H1 (cell line): Measurements from ENCODE around the gene PGF. TPM values are rescaled to one million over a fixed set of nuclear protein-coding genes. Genes with fewer than 3 reads are reported as not detected.

Source experiments
- CTCF ChIA-PET: fragments of 300-600 bp; sonication (Branson Sonifier 250); formaldehyde crosslinking; loops from one replicate; lab custom pipeline; 2021; ENCODE audit not compliant: partially characterized antibody; lab: Charles Lee
- POLR2A ChIA-PET: fragments of 300-600 bp; sonication (Branson Sonifier 250); formaldehyde crosslinking; loops from one replicate; lab custom pipeline; 2021; ENCODE audit warnings: inconsistent platforms; ENCODE audit not compliant: partially characterized antibody; lab: Charles Lee
- DNase-seq, 2 experiments: peaks; one replicate each; pipeline versions ENCODE4 v3.0.0 to v3.0.0-alpha.2; 2010 to 2022; ENCODE audit warnings: low spot score in 2 of 2, low read depth in 1 of 2, mixed read lengths in 1 of 2
- FAIRE-seq: peaks from 2 replicates; lab custom pipeline; 2011; peaks lifted over from hg19 to GRCh38; lab: Jason Lieb, UNC
- H2AFZ ChIP-seq: 2 replicates; pipeline ENCODE4 v1.8.1; 2012; ENCODE audit warnings: low read length, inconsistent platforms
- H2AK5ac ChIP-seq: 2 replicates; pipeline ENCODE4 v1.6.1; 2013; ENCODE audit warnings: low read depth, low read length
- H2BK120ac ChIP-seq: replicated peaks from 2 replicates; pipeline ENCODE3; 2013; ENCODE audit warnings: low read depth, low read length, inconsistent platforms
- H2BK12ac ChIP-seq: 2 replicates; pipeline ENCODE4 v1.6.1; 2013; ENCODE audit warnings: low read depth, low read length
- H2BK15ac ChIP-seq: 2 replicates; pipeline ENCODE4 v1.6.1; 2013; ENCODE audit warnings: low read length
- H2BK20ac ChIP-seq: 2 replicates; pipeline ENCODE4 v1.6.1; 2013; ENCODE audit warnings: low read length
- H2BK5ac ChIP-seq: 2 replicates; pipeline ENCODE4 v1.6.1; 2013; ENCODE audit warnings: low read depth, low read length
- H3K14ac ChIP-seq: 2 replicates; pipeline ENCODE4 v1.6.1; 2013; ENCODE audit warnings: inconsistent platforms; ENCODE audit not compliant: insufficient read length
- H3K18ac ChIP-seq: 2 replicates; pipeline ENCODE4 v1.6.1; 2013; ENCODE audit warnings: low read length; ENCODE audit errors: extremely low read depth
- H3K23ac ChIP-seq: 2 replicates; pipeline ENCODE4 v1.6.1; 2013; ENCODE audit warnings: inconsistent platforms; ENCODE audit not compliant: insufficient read length
- H3K23me2 ChIP-seq: 2 replicates; pipeline ENCODE4 v1.6.1; 2013; ENCODE audit warnings: low read depth, low read length
- H3K27ac ChIP-seq: 2 replicates; pipeline ENCODE4 v1.6.1; 2011; ENCODE audit warnings: low read depth, low read length, inconsistent platforms
- H3K27me3 ChIP-seq, 4 experiments: replicated peaks in 1 of 4; 1 replicate in 1 of 4; 2 replicates in 3 of 4; pipeline versions ENCODE4 v1.6.1 to v1.8.1; 2011 to 2013; ENCODE audit warnings: low read length in 3 of 4, mild to moderate bottlenecking in 3 of 4, inconsistent platforms in 2 of 4, mixed read lengths in 2 of 4, moderate library complexity in 1 of 4; ENCODE audit not compliant: control insufficient read depth in 3 of 4, insufficient read depth in 3 of 4; ENCODE audit errors: extremely low read depth in 1 of 4
- H3K36me3 ChIP-seq, 4 experiments: 2 replicates each; pipeline versions ENCODE4 v1.6.1 to v1.8.1; 2011 to 2013; ENCODE audit warnings: mild to moderate bottlenecking in 4 of 4, low read length in 3 of 4, moderate library complexity in 2 of 4, control low read depth in 1 of 4, inconsistent platforms in 1 of 4; ENCODE audit not compliant: insufficient read depth in 4 of 4, control insufficient read depth in 2 of 4
- H3K4ac ChIP-seq: replicated peaks from 2 replicates; pipeline ENCODE3; 2013; ENCODE audit warnings: low read length, low read depth, mixed read lengths, inconsistent platforms; ENCODE audit not compliant: insufficient read length
- H3K4me1 ChIP-seq, 4 experiments: replicated peaks in 1 of 4; 1 replicate in 1 of 4; 2 replicates in 3 of 4; pipeline versions ENCODE4 v1.6.1 to v1.8.1; 2011 to 2013; ENCODE audit warnings: low read length in 3 of 4, inconsistent platforms in 2 of 4, mixed read lengths in 1 of 4; ENCODE audit not compliant: insufficient read depth in 4 of 4, control insufficient read depth in 3 of 4
- H3K4me2 ChIP-seq, 2 experiments: 2 replicates each; pipeline versions ENCODE4 v1.6.1 to v1.8.1; 2011 to 2013; ENCODE audit warnings: low read depth in 2 of 2, low read length in 2 of 2, control low read depth in 1 of 2, inconsistent platforms in 1 of 2, mild to moderate bottlenecking in 1 of 2; ENCODE audit not compliant: insufficient read depth in 1 of 2
- H3K4me3 ChIP-seq, 4 experiments: fragments of 200-600, 300-600 bp in 1 of 4; sonication (generic), shearing (Covaris generic), sonication (Bioruptor Twin) in 1 of 4; 2 replicates each; pipeline versions ENCODE4 v1.5.1 to v1.8.1; 2011 to 2016; ENCODE audit warnings: low read length in 4 of 4, low read depth in 3 of 4, control low read depth in 2 of 4, inconsistent platforms in 2 of 4, mild to moderate bottlenecking in 2 of 4, mixed read lengths in 1 of 4, moderate library complexity in 1 of 4; ENCODE audit not compliant: insufficient read depth in 2 of 4; ENCODE audit errors: extremely low read depth in 1 of 4
- H3K56ac ChIP-seq: replicated peaks from 2 replicates; pipeline ENCODE3; 2013; ENCODE audit warnings: low read depth, mild to moderate bottlenecking, mixed read lengths, low read length, inconsistent platforms; ENCODE audit not compliant: insufficient read length
- H3K79me1 ChIP-seq: 2 replicates; pipeline ENCODE4 v1.6.1; 2013; ENCODE audit warnings: low read depth, low read length, control low read depth
- H3K79me2 ChIP-seq, 2 experiments: 2 replicates each; pipeline versions ENCODE4 v1.6.1 to v1.8.1; 2012 to 2013; ENCODE audit warnings: low read length in 2 of 2, mild to moderate bottlenecking in 2 of 2, inconsistent platforms in 1 of 2; ENCODE audit not compliant: insufficient read depth in 2 of 2, control insufficient read depth in 1 of 2
- H3K9ac ChIP-seq, 4 experiments: replicated peaks in 1 of 4; 1 replicate in 1 of 4; 2 replicates in 3 of 4; pipeline versions ENCODE4 v1.6.1 to v1.8.1; 2011 to 2013; ENCODE audit warnings: low read depth in 3 of 4, low read length in 3 of 4, control low read depth in 2 of 4, mild to moderate bottlenecking in 2 of 4, moderate library complexity in 2 of 4, inconsistent platforms in 1 of 4; ENCODE audit errors: extremely low read depth in 1 of 4
- H3K9me3 ChIP-seq, 2 experiments: 2 replicates each; pipeline versions ENCODE4 v1.6.1 to v1.8.1; 2012 to 2013; ENCODE audit warnings: mild to moderate bottlenecking in 2 of 2, moderate library complexity in 2 of 2, control low read depth in 1 of 2, inconsistent platforms in 1 of 2, low read depth in 1 of 2, low read length in 1 of 2, mixed read lengths in 1 of 2; ENCODE audit not compliant: insufficient read depth in 2 of 2
- H4K20me1 ChIP-seq, 2 experiments: replicated peaks in 1 of 2; 2 replicates each; pipeline versions ENCODE3 to v1.8.1; 2011 to 2013; ENCODE audit warnings: inconsistent platforms in 2 of 2, low read length in 2 of 2, mild to moderate bottlenecking in 1 of 2; ENCODE audit not compliant: insufficient read depth in 2 of 2, control insufficient read depth in 1 of 2
- H4K5ac ChIP-seq: 2 replicates; pipeline ENCODE4 v1.6.1; 2013; ENCODE audit warnings: low read length, low read depth, mixed read lengths, inconsistent platforms; ENCODE audit not compliant: insufficient read length
- H4K8ac ChIP-seq: 2 replicates; pipeline ENCODE4 v1.8.0; 2013; ENCODE audit warnings: mild to moderate bottlenecking, moderate library complexity, low read length, inconsistent platforms; ENCODE audit not compliant: insufficient read depth; ENCODE audit errors: extremely low read depth
- H4K91ac ChIP-seq: replicated peaks from 2 replicates; pipeline ENCODE3; 2013; ENCODE audit warnings: low read length, mixed read lengths, inconsistent platforms; ENCODE audit not compliant: insufficient read length
- RXRA ChIP-seq: IDR thresholded peaks from 2 replicates; pipeline ENCODE4 v1.6.1; 2011; ENCODE audit warnings: low read depth, mild to moderate bottlenecking, low read length, moderate library complexity; ENCODE audit not compliant: insufficient read depth
- WGBS, 2 experiments: shearing (Covaris generic) in 1 of 2; methylation state at CpG; one replicate each; pipeline versions ENCODE4 v1.1.6 to v1.1.7; 2013 to 2015; ENCODE audit warnings: low lambda C conversion rate in 2 of 2, mixed read lengths in 2 of 2, inconsistent platforms in 1 of 2, low coverage in 1 of 2, missing lambda C conversion rate in 1 of 2; ENCODE audit not compliant: insufficient replicate concordance in 2 of 2, insufficient coverage in 1 of 2, insufficient read length in 1 of 2; ENCODE audit errors: extremely low coverage in 1 of 2, missing lambda C conversion rate in 1 of 2; 5-methylcytosine and 5-hydroxymethylcytosine counted together
- polyA plus RNA-seq, 7 experiments: library from polyadenylated mRNA; depleted of rRNA in 3 of 7; stranded (reverse) in 5 of 7; unstranded in 2 of 7; fragments of >200 nt in 5 of 7; fragments of 200-250 nt in 2 of 7; gene quantifications; 1 replicate in 5 of 7; 2 replicates in 1 of 7; 4 replicates in 1 of 7; pipeline versions ENCODE4 v1.2.1 to v1.2.3, GENCODE V29; 2011 to 2013; ENCODE audit warnings: missing spikeins in 2 of 7, mixed read lengths in 2 of 7
- total RNA-seq: library from RNA; stranded (reverse); fragmentation: NEBNext Ultra II Directional; extraction: Animal tissue kit (Norgen Biotek cat#: 25700); gene quantifications from 2 replicates; pipeline ENCODE4 v1.2.1, GENCODE V29; 2021
- TF ChIP-seq, protein P1 (sequence below): IDR thresholded peaks from 2 replicates; pipeline ENCODE4 v1.6.1; 2012; ENCODE audit warnings: low read length, inconsistent platforms

PGF gene
- total and polyA plus RNA-seq, 2 of the 8 experiments (the other 6 are each of a cell fraction or from before 2014, with no cell fraction given): 2.1 to 4.1 TPM

DNA sequence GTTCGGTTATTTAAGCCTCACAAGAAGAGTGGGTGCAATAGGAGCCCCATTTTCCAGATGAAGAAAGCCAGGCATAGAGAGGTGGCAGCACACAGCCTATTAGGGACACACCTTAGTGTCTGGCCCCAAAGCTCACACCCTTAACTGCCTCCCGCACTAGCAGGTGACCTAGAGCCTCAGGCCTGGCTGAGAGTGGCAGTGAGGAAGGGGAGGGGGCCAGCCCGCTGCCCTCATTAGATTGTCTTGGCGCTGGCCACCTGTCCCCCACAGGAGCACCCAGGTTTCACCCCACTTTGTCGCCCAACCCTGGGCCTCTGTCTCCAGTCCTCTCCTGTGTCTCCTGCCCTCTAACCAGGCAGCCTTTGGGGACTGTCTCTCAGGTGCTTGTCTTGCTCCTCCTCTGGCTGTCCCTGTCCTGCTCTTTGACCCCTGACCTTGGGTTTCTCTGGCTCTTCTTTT lies 18.5 kb upstream of the PGF start:
- Histone ChIP-seq H2BK5ac (no peak overlapping the region; the same call in 1 of the 2 replicates), H4K8ac (no peak overlapping the region; the same call in 1 of the 2 replicates), H2BK20ac (peak overlapping the region; percentile 6; the same call in 1 of the 2 replicates), H3K9me3 (no peaks in the 10 kb centered on the region), H3K23me2 (no peaks in the 10 kb centered on the region), H3K14ac (no peak overlapping the region), H2AK5ac (no peak overlapping the region), H3K4me3 (no peak overlapping the region), H2BK12ac (no peak overlapping the region), H3K79me1 (no peaks in the 10 kb centered on the region), H3K4me1 (peaks cover 7 to 18% (median 9%) of the 10 kb centered on the region in 4 experiments; a peak in 6 of 7 replicates), H3K4me2 (no peak overlapping the region; a peak in 1 of 4 replicates), H3K56ac (no peak overlapping the region), H2BK15ac (no peak overlapping the region), H3K36me3 (no peaks in the 10 kb centered on the region), H4K20me1 (no peaks in the 10 kb centered on the region), H3K9ac (no peak overlapping the region), H2BK120ac (no peak overlapping the region), H4K91ac (no peak overlapping the region), H3K18ac (no peak overlapping the region), H3K4ac (no peak overlapping the region), H3K27me3 (0 out of 7 replicates have a peak, but pooled peaks cover 0 to 2% (median 0%) of the 10 kb centered on the region in 4 experiments), H3K27ac (no peak overlapping the region), H2AFZ (peak overlapping the region; percentile 80; the same call in 1 of the 2 replicates), H4K5ac (no peak overlapping the region), H3K23ac (no peak overlapping the region), H3K79me2 (no peaks in the 10 kb centered on the region)
- DNase-seq (no peak), FAIRE-seq (no peak)
- peak; percentile 88 for TF ChIP-seq RXRA
- TF ChIP-seq, protein P1, sequence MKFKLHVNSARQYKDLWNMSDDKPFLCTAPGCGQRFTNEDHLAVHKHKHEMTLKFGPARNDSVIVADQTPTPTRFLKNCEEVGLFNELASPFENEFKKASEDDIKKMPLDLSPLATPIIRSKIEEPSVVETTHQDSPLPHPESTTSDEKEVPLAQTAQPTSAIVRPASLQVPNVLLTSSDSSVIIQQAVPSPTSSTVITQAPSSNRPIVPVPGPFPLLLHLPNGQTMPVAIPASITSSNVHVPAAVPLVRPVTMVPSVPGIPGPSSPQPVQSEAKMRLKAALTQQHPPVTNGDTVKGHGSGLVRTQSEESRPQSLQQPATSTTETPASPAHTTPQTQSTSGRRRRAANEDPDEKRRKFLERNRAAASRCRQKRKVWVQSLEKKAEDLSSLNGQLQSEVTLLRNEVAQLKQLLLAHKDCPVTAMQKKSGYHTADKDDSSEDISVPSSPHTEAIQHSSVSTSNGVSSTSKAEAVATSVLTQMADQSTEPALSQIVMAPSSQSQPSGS: no peak
- POLR2A ChIA-PET: interaction anchor here (1.2 to 1.8 kb wide), 3 partner anchors 21 to 52 kb away, joined by 3 to 5 read pairs (median 4); partner anchors contain the start of gene RPS6KL1
- WGBS, 2 experiments: 87% methylated on average over 5 of the region's 5 CpGs; no CpG with 5 or more reads in 1 of the 2 experiments
- CTCF ChIA-PET: interaction anchor here (0.6 to 3.4 kb wide), 10 partner anchors 10 to 68 kb away, joined by 3 to 16 read pairs (median 3); partner anchors contain the start of genes EIF2B2 and RPS6KL1
